Activated CD4-positive, alpha-beta T cell treated with anti-CD3 and anti-CD28 coated beads, Interleukin-2, amount 50 U/mL, for 1 hour (primary cell): Measurements from ENCODE around the gene CORO2B.

ENCODE experiments used
- DNase-seq: peaks from one replicate; pipeline ENCODE4 v3.0.0-alpha.2; 2020

CORO2B gene

DNA sequence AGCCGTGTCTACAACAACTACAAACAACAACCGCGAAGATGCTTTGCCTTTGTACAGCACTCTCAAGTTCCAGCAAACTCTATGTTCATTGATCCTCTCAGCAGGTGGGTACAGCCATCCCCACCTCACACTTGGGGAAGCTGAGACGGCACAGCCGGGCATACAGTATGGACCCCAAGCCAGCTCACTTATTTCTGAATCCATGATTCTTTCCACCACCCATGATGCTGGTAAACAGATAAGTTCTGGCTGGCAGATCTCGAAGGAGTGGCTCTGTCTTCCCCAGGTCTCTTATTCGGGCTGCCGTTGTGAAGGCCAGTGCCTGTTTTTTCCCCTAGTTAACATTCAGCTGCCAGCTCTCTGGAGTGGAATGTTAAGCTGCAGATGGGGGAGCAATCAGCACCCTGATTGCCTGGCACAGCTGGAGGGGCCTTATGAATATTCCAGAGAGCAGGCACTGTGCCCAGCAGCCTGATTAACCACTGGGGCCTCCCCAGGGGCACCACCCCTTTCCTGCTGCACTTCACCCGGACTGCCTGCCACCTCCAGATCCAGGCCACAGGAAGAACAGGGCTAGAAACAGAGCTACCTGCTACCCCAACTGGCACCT is 73.2 kb downstream of the CORO2B start:
- DNase-seq = no peak

GRCh38 chr15:68653031-68653635 is 74.3 kb downstream of the CORO2B start:
- DNase-seq = no peak

DNA sequence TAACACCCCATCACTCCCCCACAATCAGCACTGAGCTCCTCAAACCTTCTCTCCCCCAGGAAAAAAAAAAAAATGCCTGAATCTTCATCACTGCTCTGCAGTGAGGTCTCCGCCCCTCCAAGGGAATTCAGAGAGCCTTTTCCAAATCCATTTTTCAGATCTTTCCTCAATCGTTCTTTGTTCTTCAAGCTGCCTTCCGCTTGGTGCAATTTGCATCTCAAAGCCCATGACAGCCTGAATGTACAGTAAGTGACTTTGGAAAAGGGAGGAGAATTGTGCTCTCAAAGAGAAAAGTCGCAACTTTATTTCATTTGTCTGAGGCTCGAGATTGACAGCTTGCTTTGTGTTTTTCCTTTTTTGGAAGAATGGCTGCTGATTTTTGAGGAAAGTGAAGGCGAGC is 75.0 kb downstream of the CORO2B start:
- DNase-seq = no peak

DNA sequence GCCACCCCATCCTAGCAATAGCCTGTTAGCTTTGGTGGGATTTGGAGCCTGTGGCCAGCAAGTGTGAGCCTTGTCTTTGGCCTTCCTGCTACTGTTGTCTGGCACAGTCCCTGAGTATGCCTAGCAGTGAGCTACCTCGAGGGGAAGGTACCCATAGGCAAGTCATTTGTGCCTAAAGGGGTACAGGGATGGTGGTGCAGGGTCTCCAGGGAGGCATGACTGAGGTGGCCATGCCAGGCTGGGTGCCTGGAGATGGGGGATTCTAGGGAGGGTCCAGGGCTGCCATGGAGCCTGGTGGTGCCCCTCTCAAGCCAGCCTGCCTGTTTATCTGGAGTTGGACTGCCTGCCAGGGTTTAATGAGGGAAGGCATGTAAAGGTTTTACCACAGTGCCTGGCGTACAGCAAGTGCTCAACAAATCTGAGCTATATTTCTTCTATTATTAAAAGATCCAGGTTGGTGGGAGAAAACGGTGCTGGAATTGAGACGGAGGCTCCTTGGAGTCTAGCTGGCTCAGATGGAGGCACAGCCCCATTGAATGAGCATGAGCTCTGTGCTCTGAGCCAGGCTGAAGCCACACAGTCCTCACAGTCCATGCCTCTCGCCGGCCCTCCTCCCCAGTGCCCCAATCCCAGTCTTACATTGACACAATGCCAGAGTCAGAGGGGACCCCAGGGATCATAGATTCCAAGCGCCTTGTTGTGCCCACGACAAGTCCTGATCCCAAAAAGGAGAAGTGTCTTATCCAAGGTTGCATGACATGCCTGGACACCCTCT is 76.2 kb downstream of the CORO2B start:
- no peak for DNase-seq

DNA sequence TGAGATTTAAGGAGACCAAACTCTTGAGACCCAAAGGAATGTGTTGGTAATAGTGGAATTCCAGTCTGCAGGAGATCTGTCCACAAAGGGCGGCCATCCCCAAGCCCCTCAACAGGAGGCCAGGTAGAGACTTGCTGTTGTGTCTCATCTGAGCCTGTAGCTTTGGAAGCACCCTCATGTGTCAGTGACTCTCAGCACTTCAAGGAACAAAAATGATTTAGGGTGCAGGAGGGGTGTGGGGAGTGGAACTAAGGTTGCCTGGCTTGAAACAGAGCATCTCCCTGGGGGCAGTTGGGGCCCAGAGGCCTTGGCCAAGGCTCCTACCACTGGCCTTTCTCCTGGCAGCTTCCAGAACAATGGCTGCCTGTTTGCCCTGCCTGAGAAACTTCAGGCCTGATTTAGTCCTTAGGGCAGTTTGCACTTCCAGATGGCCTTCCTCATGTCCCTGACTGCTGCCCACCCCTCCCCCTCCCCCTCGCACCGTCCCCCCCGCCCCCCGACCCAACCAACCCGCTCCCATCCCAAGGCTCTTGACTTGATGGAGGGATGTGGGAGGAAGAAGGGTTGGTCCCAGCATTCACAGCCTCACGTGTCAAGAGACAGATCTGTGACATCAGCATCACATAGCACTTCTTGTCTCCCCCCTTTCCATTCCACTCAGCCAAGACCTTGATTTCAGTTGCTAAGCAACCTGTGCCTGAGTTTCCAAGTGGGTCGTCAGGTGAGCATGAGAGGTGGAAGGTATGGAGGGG is 77.1 kb downstream of the CORO2B start:
- no peak for DNase-seq

DNA sequence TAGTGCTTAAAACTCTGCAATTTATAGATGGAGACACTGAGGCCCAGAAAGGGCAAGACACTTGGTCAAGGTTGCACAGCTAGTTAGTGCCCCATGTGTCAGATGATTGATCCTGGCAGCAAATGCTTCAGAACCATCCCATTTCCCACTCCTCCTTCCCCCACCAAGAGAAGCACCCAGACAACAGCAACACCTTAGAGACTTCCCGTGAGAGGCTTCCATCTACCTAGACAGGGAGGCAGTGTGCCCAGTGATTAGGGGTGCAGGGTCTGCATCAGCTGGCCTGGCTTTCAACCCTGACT is 77.6 kb downstream of the CORO2B start:
- no peak for DNase-seq

- no peak for DNase-seq
Observed at GRCh38 chr15:68658151-68658550, 79.4 kb downstream of the CORO2B start.

DNA sequence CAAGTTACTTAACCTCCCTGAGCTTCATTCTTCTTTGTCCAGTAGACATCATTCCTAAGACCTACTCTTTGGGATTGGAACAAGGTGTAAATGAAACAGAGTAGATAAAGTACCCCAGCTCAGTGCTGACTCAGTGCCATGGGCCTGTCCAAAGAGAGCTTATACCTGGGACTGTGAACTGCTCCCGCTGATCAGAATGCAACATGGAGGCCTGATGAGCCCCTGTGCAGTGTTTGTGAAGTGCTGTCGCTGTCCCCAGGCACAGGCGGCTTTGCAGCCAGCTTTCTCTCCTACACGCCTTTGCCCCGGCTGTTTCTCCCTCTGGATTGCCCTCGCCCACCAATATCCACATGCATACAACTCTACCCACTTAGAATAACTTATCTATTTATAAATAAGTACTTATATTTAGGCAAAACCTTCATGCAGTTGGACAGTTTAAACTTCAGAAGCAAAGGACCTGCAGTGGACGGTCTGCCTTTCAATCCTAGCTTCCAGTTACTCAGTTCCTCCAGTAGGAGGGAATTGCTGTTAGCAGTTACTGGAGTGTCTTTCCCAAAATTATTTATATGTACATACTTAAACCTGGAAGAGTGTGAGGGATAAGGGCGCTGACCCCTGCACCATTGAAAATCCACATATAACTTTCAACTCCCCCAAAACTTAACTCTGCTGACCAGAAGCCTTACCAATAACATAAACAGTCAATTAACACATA is 80.0 kb downstream of the CORO2B start:
- no peak for DNase-seq

- DNase-seq = no peak
Observed at GRCh38 chr15:68663526-68663925, 84.7 kb downstream of the CORO2B start.

GRCh38 chr15:68666120-68666811 is 87.5 kb downstream of the CORO2B start:
- no peak for DNase-seq

DNA sequence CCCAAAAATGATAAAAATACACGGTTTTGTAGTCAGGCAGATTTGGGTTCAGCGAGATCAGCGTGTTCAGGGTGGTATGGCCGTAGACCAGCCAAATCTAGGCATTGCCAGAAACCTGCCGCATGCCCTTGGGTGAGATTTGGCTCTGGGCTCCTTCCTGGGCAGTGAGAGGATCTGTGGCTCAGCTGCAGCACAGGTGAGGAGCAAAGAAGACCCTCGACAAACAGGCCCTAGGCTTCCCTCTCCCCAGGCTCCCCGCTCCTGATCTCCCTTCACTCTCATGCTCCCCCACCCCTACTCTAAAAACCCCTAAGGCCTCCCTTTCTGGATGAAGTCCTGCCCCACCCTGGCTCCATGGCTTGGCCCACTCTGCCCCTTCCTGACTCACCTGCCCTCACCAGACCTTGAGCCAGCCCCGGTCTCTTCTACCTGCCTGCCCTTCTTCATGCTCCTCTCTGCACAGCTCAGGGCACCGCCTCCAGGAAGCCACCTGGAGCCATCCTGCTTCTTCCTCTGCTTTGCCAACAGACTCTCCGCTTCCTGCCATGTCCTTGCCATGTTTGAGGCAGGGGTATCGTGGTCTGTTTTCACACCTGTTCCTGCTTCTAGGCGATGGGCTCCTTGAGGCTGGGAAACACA is 88.1 kb downstream of the CORO2B start:
- no peak for DNase-seq

DNA sequence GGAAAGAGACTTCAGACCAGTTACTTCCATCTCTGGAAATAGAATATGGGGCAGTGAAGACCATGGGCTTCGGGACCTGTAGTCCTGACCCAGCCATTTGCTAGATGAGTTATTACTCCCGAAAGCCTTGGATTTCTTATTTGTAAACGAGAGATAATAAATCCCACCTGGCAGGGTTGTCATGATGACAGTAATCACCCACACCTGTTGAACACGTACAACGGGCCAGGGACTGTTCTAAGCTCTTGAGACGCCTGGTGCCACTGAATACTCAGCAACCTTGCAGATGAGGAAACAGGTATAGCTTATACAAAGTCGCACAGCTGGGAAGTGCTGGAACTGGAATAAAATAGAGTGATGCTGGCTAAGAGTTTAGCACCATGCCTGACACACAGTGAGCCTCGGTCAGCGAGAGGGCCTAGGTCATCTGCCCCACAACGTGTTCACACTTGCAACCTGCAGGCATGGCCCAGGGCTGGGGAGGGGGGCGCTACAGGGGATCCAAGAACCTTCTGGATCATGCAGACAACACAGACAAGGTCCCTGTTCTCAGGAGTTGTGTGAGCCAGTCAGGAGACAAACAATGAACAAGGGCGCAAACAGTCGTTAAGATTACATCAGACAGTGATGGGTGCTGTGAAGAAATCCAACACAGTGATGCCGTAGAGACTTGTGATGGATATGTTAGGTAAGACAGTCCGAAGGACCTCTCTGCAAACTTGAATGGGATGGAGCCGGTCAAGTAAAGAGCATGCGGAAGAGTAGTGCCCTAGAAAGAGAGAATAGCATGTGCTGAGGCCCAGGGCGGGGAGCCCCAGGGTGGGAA is 89.2 kb downstream of the CORO2B start:
- DNase-seq = no peak

- no peak for DNase-seq
Observed at GRCh38 chr15:68668926-68669600, 90.3 kb downstream of the CORO2B start.

DNA sequence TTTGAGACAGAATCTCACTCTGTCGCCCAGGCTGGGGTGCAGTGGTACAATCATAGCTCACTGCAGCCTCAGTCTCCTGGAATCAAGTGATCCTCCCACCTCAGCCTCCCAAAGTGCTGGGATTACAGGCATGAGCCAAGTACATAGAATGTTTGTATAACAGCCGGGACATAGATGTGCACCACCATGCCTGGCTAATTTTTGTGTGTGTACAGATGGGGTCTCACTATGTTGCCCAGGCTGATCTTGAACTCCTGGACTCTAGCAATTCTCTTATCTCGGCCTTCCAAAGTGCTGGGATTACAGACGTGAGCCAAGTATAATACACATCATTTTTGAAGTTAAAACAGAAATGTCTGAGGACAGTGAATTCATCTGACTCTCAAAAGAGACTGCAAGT is 93.5 kb downstream of the CORO2B start:
- DNase-seq = no peak

GRCh38 chr15:68672781-68673205 is 94.0 kb downstream of the CORO2B start:
- DNase-seq = no peak

GRCh38 chr15:68674975-68675374 is 96.2 kb downstream of the CORO2B start:
- no peak for DNase-seq

- DNase-seq = no peak
Observed at GRCh38 chr15:68676011-68676605, 97.3 kb downstream of the CORO2B start.

DNA sequence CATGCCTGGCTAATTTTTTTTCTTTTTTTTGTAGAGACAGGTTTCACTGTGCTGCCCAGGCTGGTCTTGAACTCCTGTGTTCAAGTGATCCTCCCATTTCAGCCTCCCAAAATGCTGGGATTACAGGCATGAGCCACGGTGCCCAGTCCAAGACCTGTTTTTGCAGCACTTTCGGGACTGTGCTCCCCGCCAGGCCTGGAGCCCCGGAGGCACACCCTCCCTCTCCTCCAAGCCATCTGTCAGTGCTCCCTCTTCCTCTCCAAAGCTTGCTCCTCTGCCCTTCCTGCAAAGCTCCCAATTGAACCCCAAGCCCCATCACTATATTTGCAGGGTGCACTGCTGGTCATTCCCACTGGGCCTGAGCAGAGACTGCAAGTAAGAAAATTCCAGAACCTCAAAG is 98.1 kb downstream of the CORO2B start:
- no peak for DNase-seq

- DNase-seq = no peak
Observed at GRCh38 chr15:68677996-68678395, 99.2 kb downstream of the CORO2B start.

GRCh38 chr15:68678746-68679145 is 100.0 kb downstream of the CORO2B start:
- no peak for DNase-seq
